ENCODE data around the gene AKT1.
A peak's percentile ranks its signal among the peaks of the same experiment; 100 is the strongest.
"Not testable (repeated sequence)": the region's sequence is repeated elsewhere in the genome, so short reads cannot be mapped to it uniquely, and the experiment has no call there.

AKT1 gene

GRCh38 chr14:104738375-104739019, 57.1 kb downstream of the AKT1 start:
- no peak for DNase-seq (ENCODE audit: low spot score)

- DNase-seq (ENCODE audit: low spot score), result peak; percentile 31
These were observed 59.5 kb downstream of the AKT1 start for GRCh38 chr14:104735830-104736642.

GRCh38 chr14:104734991-104735779, 60.4 kb downstream of the AKT1 start:
- DNase-seq (ENCODE audit: low spot score), result no peak

- DNase-seq (ENCODE audit: low spot score), result no peak
These were observed 61.0 kb downstream of the AKT1 start for GRCh38 chr14:104734601-104734990.

GRCh38 chr14:104734051-104734587, 61.4 kb downstream of the AKT1 start:
- DNase-seq (ENCODE audit: low spot score), result no peak

GRCh38 chr14:104732931-104733681, 62.4 kb downstream of the AKT1 start:
- no peak for DNase-seq (ENCODE audit: low spot score)

- DNase-seq (ENCODE audit: low spot score), result no peak
These were observed 63.2 kb downstream of the AKT1 start for GRCh38 chr14:104732355-104732804.

- peak; percentile 40 for DNase-seq (ENCODE audit: low spot score)
These were observed 63.9 kb downstream of the AKT1 start for GRCh38 chr14:104731320-104732294.

- DNase-seq (ENCODE audit: low spot score), result no peak
These were observed 65.1 kb downstream of the AKT1 start for GRCh38 chr14:104730487-104730886.

- no peak for DNase-seq (ENCODE audit: low spot score)
These were observed 65.7 kb downstream of the AKT1 start for GRCh38 chr14:104729835-104730181.

GRCh38 chr14:104729176-104729834, 66.2 kb downstream of the AKT1 start:
- not testable (repeated sequence) for DNase-seq (ENCODE audit: low spot score)

GRCh38 chr14:104728631-104729030, 66.9 kb downstream of the AKT1 start:
- DNase-seq (ENCODE audit: low spot score), result no peak

GRCh38 chr14:104726600-104727451, 68.7 kb downstream of the AKT1 start:
- no peak for DNase-seq (ENCODE audit: low spot score)

GRCh38 chr14:104725772-104726548, 69.6 kb downstream of the AKT1 start:
- no peak for DNase-seq (ENCODE audit: low spot score)

- DNase-seq (ENCODE audit: low spot score), result peak; percentile 32
These were observed 70.4 kb downstream of the AKT1 start for GRCh38 chr14:104724981-104725771.

- no peak for DNase-seq (ENCODE audit: low spot score)
These were observed 71.1 kb downstream of the AKT1 start for GRCh38 chr14:104724407-104724980.
